ENCODE results near the gene FAM222B. TPM values are rescaled to one million over a fixed set of nuclear protein-coding genes. Genes with fewer than 3 reads are reported as not detected.
A peak's percentile ranks its signal among the peaks of the same experiment; 100 is the strongest.

The FAM222B gene
- total RNA-seq, 1 experiment from 2014 or later, result 9.6 TPM

DNA sequence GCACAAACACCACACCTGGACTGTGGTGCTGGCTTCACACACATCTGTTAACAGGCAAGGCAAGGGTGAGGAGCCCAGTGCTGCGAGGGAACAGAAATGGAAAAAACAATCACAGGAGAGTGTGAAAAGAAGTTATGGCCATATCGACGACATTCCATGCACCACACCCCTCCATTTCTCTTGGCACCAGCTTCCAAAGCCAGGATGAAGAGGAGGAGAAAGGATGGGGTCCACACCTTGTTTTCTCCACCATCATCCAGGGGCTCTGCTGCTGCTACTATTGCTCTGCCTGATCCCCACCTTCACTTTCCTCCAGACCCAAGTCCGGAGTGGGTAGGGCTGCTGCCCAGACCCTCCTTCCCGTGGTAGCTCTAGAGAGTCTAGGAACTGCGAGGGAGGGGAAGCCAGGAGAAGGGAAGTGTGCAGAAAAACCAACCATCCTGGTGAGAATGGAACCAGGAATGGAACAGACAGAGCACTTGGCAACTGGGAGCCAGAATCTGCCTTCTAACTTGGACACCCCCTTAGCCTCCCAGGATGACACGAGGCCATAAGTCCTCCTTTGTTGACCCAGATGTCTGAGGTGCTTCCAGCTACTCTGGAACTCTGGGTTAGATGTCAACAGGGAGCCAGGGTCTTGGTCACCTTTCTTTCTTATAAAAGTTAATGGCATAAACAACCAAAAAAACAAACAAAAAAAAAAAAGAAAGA, 129.7 kb downstream of the FAM222B start:
- Histone ChIP-seq H3K4me3 (ENCODE audit: low read length) (no peak overlapping the region; the same call in 1 of the 2 replicates), H3K4me2 (ENCODE audit: low read depth, low read length, poor library complexity, severe bottlenecking) (peak overlapping the region; percentile 97)
- no peak for DNase-seq

DNA sequence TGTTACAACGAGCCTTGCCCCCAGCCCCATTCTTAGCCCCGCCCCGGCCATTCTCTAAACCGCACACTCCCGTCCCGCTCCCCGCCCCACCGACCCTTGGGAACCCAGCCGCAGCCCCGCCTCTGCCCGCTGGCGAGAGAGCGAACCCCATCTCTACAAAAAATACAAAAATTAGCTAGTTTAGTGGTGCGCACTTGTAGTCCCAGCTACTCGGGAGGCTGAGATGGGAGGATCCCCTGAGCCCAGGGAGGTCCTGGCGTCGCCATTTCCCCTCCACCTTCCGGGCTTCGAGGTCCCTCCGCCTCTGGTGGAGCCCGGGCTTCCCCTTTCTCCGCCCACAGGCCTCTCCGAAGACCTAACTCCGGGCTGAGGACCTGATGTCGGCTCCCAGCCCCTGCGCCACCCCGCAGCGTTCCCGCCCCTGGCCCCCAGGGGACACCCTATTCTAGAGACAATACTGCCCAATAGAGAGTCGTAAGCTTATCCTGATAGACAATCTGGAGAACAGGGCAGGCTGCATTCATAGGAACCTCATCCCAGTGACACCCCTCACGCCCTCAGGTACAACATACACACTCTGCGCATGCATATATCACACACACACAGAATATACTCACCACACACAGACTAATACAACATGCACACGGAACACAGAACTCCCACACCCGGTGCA, 130.4 kb downstream of the FAM222B start:
- H3K9me3 ChIP-seq (ENCODE audit: low read length), result no peaks in the 10 kb centered on the region
- H3K9ac ChIP-seq (ENCODE audit: low read length), result peak overlapping the region; percentile 92
- peaks cover 26% of the 10 kb centered on the region for H3K4me1 ChIP-seq (ENCODE audit: low read length)
- H3K27me3 ChIP-seq (ENCODE audit: low read length), result no peaks in the 10 kb centered on the region
- H3K79me2 ChIP-seq (ENCODE audit: low read length), result no peaks in the 10 kb centered on the region
- no peaks in the 10 kb centered on the region for H3K9me2 ChIP-seq (replicated peaks; ENCODE audit: insufficient read depth, low read length)
- peak; percentile 90 for DNase-seq
- no peaks in the 10 kb centered on the region for H3K36me3 ChIP-seq (ENCODE audit: insufficient read depth, low read length)
- peak overlapping the region; percentile 73 for H3K4me3 ChIP-seq (ENCODE audit: low read length)
- H3K27ac ChIP-seq (ENCODE audit: low read length), result peak overlapping the region; percentile 83
- H2AFZ ChIP-seq (ENCODE audit: low read length), result peak overlapping the region; percentile 54
- H4K20me1 ChIP-seq (ENCODE audit: insufficient read depth, low read depth, low read length), result no peaks in the 10 kb centered on the region
- H3K4me2 ChIP-seq (ENCODE audit: low read depth, low read length, poor library complexity, severe bottlenecking), result peak overlapping the region; percentile 97

More for the DNA sequence above, 129.7 kb downstream of the FAM222B start:
- Histone ChIP-seq H3K4me1 (ENCODE audit: low read length) (peaks cover 26% of the 10 kb centered on the region), H3K9me2 (replicated peaks; ENCODE audit: insufficient read depth, low read length) (no peaks in the 10 kb centered on the region), H3K79me2 (ENCODE audit: low read length) (no peaks in the 10 kb centered on the region), H4K20me1 (ENCODE audit: insufficient read depth, low read depth, low read length) (no peaks in the 10 kb centered on the region), H3K9me3 (ENCODE audit: low read length) (no peaks in the 10 kb centered on the region), H3K27me3 (ENCODE audit: low read length) (no peaks in the 10 kb centered on the region), H3K36me3 (ENCODE audit: insufficient read depth, low read length) (no peaks in the 10 kb centered on the region), H3K9ac (ENCODE audit: low read length) (peak overlapping the region; percentile 92), H3K27ac (ENCODE audit: low read length) (no peak overlapping the region), H2AFZ (ENCODE audit: low read length) (peak overlapping the region; percentile 54)

GRCh38 chr17:28711723-28712031, 130.9 kb downstream of the FAM222B start, which contains the start of gene PROCA1:
TSS of gene PROCA1 (minus strand) at chr17:28711888. CDS start at chr17:28711660, 228 bp downstream.
- Histone ChIP-seq H2AFZ (ENCODE audit: low read length) (peak within 1 kb of the TSS; percentile 54), H3K4me3 (ENCODE audit: low read length) (peak within 1 kb of the TSS; percentile 73), H3K9ac (ENCODE audit: low read length) (peak within 1 kb of the TSS; percentile 92), H3K9me3 (ENCODE audit: low read length) (no peaks in the 10 kb centered on the region), H4K20me1 (ENCODE audit: insufficient read depth, low read depth, low read length) (no peaks in the 10 kb centered on the region), H3K4me1 (ENCODE audit: low read length) (peaks cover 26% of the 10 kb centered on the region), H3K79me2 (ENCODE audit: low read length) (no peaks in the 10 kb centered on the region), H3K27me3 (ENCODE audit: low read length) (no peaks in the 10 kb centered on the region), H3K36me3 (ENCODE audit: insufficient read depth, low read length) (no peaks in the 10 kb centered on the region), H3K9me2 (replicated peaks; ENCODE audit: insufficient read depth, low read length) (no peaks in the 10 kb centered on the region), H3K27ac (ENCODE audit: low read length) (peak within 1 kb of the TSS; percentile 83), H3K4me2 (ENCODE audit: low read depth, low read length, poor library complexity, severe bottlenecking) (peak within 1 kb of the TSS; percentile 97)
- peak; percentile 78 for DNase-seq

- H3K27me3 ChIP-seq (ENCODE audit: low read length), result no peaks in the 10 kb centered on the region
- peak overlapping the region; percentile 83 for H3K27ac ChIP-seq (ENCODE audit: low read length)
- H3K4me1 ChIP-seq (ENCODE audit: low read length), result peaks cover 26% of the 10 kb centered on the region
- H3K9ac ChIP-seq (ENCODE audit: low read length), result peak overlapping the region; percentile 92
- H3K36me3 ChIP-seq (ENCODE audit: insufficient read depth, low read length), result no peaks in the 10 kb centered on the region
- peak overlapping the region; percentile 73 for H3K4me3 ChIP-seq (ENCODE audit: low read length)
- H4K20me1 ChIP-seq (ENCODE audit: insufficient read depth, low read depth, low read length), result no peaks in the 10 kb centered on the region
- peak overlapping the region; percentile 97 for H3K4me2 ChIP-seq (ENCODE audit: low read depth, low read length, poor library complexity, severe bottlenecking)
- DNase-seq, result peak; percentile 96
- H3K79me2 ChIP-seq (ENCODE audit: low read length), result no peaks in the 10 kb centered on the region
- H3K9me3 ChIP-seq (ENCODE audit: low read length), result no peaks in the 10 kb centered on the region
- peak overlapping the region; percentile 54; the same call in 1 of the 2 replicates for H2AFZ ChIP-seq (ENCODE audit: low read length)
- H3K9me2 ChIP-seq (replicated peaks; ENCODE audit: insufficient read depth, low read length), result no peaks in the 10 kb centered on the region
These were observed 131.5 kb downstream of the FAM222B start for GRCh38 chr17:28710861-28711722.

DNA sequence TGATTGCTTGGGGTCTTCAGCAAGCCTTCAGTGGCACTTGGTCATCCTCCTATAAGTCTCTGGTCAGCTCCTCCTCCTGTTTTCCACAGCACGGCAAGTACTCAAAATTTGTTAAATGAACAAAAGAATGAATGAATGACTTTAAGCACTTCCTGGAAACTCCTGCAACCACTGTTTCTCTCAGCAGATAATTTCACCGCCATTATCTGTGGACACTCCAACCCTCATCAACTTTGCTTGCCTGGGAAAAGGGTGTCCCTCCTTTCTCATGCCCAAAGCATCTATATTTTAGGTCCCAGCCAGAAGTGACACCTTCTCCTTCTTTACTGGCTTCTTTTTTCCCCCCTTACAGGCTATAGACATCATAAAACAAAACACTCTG, 135.3 kb downstream of the FAM222B start:
- H4K20me1 ChIP-seq (ENCODE audit: insufficient read depth, low read depth, low read length), result no peaks in the 10 kb centered on the region

DNA sequence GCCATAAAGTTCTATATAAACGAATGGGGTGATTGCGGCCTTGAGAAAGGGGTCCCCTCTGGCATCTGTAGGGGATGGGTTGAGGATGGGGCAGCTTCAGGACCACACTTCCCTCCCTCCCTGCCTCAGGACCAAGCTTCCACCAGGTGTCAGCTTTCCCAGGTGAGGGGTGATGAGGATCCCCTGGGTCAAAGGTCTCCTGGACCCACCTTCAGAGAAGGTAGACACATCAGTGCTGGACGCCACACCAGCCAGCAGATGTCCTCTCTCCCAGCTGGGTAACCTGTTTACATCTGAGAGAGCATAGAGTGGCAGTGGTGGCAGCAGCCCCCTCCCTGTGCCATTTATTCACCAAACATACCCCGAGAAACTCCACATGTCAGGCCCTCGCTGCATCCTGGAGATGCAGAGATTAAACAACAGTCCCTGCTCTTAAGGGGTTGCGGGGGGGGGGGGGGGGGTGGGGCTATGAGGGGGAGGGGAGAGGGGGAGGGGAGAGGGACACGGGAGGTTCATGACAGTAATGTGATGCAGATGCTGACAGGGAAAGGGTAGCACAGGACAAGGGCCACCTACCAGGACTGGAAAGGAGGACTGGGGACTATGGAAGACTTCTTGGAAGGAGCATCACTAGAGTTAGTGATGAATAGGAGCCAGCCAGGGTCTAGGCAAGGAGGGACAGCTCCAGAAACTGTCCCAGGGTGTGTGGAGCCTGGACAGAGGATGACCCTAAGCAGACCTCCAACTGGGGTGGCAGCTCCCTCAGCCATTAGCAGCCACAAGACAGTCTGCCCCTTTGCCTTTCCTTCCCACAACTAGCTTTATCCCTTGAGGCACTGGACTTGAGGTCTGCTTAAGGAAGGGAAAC, 135.9 kb downstream of the FAM222B start:
- Histone ChIP-seq H3K79me2 (ENCODE audit: low read length) (no peaks in the 10 kb centered on the region), H3K4me3 (ENCODE audit: low read length) (no peak overlapping the region), H4K20me1 (ENCODE audit: insufficient read depth, low read depth, low read length) (no peaks in the 10 kb centered on the region), H3K27ac (ENCODE audit: low read length) (no peak overlapping the region), H3K9me2 (replicated peaks; ENCODE audit: insufficient read depth, low read length) (no peaks in the 10 kb centered on the region), H3K4me1 (ENCODE audit: low read length) (peaks cover 15% of the 10 kb centered on the region), H3K27me3 (ENCODE audit: low read length) (no peaks in the 10 kb centered on the region), H3K4me2 (ENCODE audit: low read depth, low read length, poor library complexity, severe bottlenecking) (no peak overlapping the region), H3K9ac (ENCODE audit: low read length) (no peak overlapping the region), H3K36me3 (ENCODE audit: insufficient read depth, low read length) (peaks cover 5% of the 10 kb centered on the region; the same call in 1 of the 2 replicates), H3K9me3 (ENCODE audit: low read length) (no peaks in the 10 kb centered on the region), H2AFZ (ENCODE audit: low read length) (no peak overlapping the region)
- no peak for DNase-seq

More for the DNA sequence above, 135.3 kb downstream of the FAM222B start:
- Histone ChIP-seq H3K27me3 (ENCODE audit: low read length) (no peaks in the 10 kb centered on the region), H2AFZ (ENCODE audit: low read length) (no peak overlapping the region), H3K9me2 (replicated peaks; ENCODE audit: insufficient read depth, low read length) (no peaks in the 10 kb centered on the region), H3K4me1 (ENCODE audit: low read length) (peaks cover 21% of the 10 kb centered on the region), H3K27ac (ENCODE audit: low read length) (no peak overlapping the region), H3K9ac (ENCODE audit: low read length) (no peak overlapping the region), H3K4me3 (ENCODE audit: low read length) (no peak overlapping the region), H3K36me3 (ENCODE audit: insufficient read depth, low read length) (no peaks in the 10 kb centered on the region; the same call in 1 of the 2 replicates), H3K4me2 (ENCODE audit: low read depth, low read length, poor library complexity, severe bottlenecking) (no peak overlapping the region), H3K79me2 (ENCODE audit: low read length) (no peaks in the 10 kb centered on the region), H3K9me3 (ENCODE audit: low read length) (no peaks in the 10 kb centered on the region)
- DNase-seq, result no peak

Data from Karpas-422 (cell line).